HG03025 (cell line): ENCODE measurements around the gene BTN2A1.
A peak's percentile ranks its signal among the peaks of the same experiment; 100 is the strongest.
"Not testable (repeated sequence)": the region's sequence is repeated elsewhere in the genome, so short reads cannot be mapped to it uniquely, and the experiment has no call there.

Experiments
- ATAC-seq: cut with Tn5 transposase; IDR thresholded peaks from one replicate; pipeline ENCODE4 v1.9.1; 2021; ENCODE audit warnings: mild to moderate bottlenecking, moderate library complexity; ENCODE audit not compliant: unreplicated experiment, low FRiP score

Gene BTN2A1

DNA sequence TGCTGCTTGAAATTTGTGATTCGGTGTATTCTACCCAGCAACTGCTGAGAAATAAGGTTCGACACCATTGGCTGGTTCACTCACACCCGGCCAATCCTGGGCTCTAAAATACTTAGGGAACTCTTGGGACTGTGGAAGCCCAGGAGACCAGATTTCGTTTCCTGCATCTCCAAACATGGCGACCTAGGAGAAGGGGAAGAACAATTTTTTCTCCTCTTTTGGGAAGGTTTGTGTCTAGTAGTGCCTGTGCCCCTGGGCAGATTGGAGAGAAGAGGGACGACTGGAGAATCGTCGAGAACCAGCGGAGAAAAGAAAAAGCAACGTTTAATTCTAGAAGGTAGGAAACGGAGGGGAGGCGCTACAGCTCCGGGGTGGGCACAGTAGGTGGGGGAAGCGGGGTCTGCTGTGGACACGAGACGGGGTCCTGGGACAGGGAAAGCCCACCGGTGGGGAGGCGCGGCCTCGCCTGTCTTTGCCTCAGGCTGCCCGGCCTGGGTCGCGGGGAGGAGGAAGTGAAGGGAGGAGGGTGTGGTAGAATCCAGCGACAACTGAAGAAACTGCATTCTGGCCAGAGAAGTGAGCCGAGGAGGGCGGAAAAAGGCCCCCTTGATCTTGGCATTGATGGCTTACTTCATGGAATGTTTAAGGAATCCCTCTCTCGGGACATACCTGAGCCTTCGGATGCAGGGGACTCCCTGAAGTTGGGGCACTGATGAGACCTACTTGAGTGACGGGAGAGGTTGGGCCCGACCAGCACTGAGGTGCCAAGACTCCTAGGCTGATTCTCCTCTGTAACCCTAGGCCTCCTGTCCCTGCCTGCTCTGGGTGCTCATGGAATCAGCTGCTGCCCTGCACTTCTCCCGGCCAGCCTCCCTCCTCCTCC is at the start of gene BTN2A1:
Gene BTN2A1 (plus strand): TSS at position 150 of the 883 bp plus-strand sequence. CDS start 682 bp downstream, at position 832.
- peak; percentile 97 for ATAC-seq

DNA sequence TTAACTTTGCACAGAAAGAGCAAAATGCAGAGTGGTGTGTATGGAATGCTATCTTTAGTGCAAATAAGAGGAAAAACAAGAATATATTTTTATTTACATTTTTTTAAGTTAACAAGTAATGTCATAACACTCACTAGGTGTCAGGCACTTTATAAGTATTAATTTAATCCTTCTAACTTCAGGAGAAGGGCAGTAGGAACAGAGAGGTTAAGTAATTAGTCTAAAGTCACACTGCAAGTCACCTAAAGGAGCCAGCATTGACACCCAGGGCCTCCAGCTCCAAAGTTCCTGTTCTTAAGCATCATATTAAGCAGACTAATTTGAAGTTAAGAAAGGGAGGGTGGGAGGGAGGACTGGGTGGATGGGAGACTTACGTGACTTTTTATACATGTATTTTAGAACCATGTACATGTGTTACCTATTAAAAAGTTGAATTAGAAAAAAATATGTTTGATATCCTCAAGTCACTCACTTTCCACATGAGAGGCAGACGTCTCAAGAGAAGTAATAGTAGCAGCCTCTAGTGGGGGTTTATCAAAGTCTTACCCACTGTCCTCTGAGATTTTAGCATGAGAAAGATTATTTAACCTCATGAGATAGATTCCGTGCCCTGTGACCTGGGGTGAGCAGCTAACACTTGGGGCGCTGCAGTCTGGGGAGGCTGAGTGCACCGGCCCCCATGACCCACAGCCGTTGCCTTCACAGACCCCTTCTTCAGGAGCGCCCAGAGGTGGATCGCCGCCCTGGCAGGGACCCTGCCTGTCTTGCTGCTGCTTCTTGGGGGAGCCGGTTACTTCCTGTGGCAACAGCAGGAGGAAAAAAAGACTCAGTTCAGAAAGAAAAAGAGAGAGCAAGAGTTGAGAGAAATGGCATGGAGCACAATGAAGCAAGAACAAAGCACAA is 48.7 kb upstream of the BTN2A1 start:
- ATAC-seq, result no peak

DNA sequence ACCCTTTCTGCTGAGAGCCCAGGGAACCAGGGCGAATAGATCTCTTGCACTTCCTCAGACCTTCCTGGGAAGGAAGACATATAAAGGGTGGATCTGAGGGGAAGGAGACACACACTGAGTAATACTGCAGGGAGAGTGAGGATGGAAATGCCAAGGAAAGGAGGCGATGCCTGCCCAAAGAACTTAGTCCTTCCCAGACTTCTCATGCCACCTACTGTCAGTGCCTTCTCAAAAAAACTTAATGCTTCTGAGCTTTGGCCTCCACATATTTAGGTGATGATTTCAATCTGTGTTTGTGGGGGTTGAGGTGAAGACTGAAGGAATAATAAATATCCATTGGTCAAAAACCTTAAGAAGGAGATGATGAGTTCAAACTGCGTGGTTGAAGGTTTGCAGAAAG is 46.0 kb upstream of the BTN2A1 start:
- no peak for ATAC-seq

DNA sequence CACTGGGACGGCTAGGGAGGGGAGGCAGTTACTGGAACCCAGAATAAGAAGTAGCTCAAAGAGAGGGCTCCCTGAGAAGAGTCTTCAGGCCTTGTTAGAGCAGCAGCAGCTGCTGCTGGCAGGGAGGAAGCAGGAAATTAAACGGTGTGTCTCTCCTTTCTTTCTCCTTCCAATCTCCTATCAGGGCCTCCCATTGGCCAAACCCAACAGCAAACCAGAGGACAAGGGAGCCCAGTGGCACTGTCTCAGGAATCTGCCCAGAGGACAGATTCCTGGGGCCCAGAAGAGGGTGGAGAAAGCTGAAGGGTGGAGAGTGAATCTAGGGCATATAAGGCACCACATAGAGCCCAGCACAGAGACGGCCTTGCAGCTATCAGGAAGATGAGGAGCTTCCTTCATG is 45.5 kb upstream of the BTN2A1 start:
- ATAC-seq, result no peak

DNA sequence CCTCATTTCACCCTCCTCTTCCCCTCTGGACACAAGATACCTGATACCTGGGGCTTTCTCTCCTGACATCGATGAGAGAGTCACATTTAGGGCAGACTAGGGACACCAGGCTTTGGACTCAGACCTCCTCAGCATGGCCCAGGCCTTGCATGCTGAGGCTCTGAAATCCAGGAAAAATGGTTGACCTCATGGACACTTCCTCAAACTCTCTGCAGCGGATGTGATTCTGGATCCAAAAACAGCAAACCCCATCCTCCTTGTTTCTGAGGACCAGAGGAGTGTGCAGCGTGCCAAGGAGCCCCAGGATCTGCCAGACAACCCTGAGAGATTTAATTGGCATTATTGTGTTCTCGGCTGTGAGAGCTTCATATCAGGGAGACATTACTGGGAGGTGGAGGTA is 44.8 kb upstream of the BTN2A1 start:
- ATAC-seq, result no peak

DNA sequence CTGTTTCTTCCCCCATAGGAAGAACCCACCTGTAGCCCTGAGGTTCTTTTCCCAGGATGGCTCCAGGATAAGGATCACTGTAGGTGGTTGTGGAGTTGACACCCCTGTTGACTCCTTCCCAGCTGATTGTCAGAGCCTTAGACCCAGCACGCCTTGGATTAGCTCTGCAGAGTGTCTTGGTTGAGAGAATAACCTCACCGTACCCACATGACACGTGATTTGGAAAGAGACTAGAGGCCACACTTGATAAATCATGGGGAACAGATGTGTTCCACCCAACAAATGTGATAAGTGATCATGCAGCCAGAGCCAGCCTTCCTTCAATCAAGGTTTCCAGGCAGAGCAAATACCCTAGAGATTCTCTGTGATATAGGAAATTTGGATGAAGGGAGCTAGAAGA is 43.5 kb upstream of the BTN2A1 start:
- ATAC-seq, result no peak

DNA sequence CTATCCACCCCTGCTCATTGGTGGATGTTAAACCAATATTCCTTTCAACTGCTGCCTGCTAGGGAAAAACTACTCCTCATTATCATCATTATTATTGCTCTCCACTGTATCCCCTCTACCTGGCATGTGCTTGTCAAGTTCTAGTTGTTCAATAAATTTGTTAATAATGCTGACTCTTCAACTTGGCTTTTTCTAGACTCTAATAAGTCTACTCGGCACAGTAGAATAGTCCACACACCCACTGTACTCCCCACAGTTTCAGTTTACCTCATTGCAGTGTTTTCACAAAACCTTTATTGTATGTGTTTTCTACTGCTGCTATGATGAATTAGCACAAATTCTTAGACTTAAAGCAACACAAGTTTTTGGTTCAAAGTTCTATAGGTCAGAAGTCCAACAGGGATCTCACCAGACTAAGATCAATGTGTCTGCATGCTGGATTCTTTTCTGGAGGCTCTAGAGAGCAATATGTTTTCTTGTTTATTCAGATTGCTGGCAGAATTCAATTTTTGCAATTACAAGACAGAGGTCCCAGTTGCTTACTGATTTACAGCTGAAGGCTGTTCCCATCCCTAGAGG is 42.6 kb upstream of the BTN2A1 start:
- ATAC-seq, result no peak

DNA sequence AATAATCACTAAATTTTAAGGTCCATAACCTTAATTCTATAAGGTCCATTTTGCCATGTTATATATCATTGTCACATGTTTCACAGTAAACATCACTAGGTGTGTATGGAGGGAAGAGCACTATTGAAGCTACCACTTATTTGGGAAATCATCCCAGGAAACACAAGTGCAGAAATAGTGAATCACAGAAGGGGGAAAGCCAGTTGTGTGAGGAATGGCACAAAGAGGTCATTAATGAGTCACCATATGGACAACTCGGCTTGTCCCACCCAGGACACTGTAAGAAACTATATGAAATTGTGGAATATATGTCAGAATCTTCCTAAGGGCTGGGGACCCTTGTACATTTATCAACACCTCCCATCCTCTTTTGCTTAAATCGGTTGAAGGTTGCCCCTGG is 42.0 kb upstream of the BTN2A1 start:
- no peak for ATAC-seq

DNA sequence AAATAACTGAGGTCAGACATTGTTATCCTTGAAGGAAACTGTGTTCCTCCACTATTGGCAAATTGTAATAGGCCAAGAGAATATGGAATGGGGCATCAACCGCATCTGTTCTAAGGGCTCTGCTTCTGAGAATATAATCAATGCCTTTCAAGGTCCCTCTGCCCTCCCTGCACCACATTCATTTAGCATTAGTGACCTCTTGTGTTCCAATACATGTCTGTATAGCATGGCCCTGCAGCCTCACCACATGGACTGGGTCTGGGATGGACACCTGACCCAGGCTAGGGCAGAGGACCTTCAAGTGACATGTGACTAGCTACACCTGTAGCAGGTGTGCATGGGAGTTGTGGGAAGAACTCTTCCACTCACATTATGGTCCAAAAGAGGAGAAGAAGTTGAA is 41.5 kb upstream of the BTN2A1 start:
- no peak for ATAC-seq

DNA sequence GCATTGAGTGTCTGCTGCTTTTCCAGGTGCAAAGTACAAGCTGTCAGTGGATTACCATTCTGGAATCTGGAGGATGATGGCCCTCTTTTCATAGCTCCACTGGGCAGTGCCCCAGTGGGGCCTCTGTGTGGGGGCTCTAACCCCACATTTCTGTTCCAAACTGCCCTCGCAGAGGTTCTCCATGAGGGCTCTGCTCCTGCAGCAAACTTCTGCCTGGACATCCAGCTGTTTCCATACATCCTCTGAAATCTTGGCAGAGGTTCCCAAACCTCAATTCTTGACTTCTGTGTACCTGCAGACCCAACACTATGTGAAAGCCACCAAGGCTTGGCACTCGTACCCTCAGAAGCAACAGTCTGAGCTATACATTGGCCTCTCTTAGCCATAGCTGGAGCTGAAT is 39.7 kb upstream of the BTN2A1 start:
- ATAC-seq, result not testable (repeated sequence)

DNA sequence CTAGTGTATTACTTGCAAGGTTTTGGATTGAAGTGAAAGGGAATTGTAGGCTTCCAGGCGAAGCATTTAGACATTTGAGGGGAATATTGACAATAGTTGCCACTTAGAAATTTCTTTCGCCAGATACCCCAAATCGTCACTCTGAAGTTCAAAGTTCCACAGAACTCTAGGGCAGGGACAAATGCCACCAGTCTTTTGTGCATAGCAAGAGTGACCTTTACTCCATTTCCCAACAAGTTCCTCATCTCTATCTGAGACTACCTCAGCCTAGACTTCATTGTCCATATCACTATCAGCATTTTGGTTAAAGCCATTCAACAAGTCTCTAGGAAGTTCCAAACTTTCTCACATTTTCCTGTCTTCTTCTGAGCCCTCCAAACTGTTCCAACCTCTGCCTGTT is 39.0 kb upstream of the BTN2A1 start:
- not testable (repeated sequence) for ATAC-seq

DNA sequence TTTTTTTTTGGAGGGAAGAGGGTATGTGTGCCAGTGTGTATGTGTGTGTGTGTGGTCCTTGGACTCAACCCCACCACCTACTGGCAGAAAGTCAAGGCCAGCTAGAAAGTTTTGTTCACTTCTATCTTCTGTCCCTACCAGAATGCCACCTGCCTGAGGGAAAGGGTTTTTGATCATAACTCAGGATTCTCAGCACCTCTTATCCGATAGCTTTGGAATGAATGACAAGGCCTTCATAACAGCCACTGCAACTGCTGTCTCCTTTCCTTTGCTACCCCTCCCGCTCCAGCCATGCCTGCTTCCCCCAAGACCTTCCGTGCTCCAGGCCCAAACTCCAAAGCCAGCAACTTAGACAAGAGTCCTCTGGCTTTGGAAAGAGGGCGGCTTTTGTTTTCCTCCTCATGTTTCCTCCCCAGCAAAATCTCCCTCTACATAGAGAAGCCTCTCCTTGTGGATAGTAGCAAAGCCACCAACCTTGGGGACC is 37.0 kb upstream of the BTN2A1 start:
- ATAC-seq, result no peak

DNA sequence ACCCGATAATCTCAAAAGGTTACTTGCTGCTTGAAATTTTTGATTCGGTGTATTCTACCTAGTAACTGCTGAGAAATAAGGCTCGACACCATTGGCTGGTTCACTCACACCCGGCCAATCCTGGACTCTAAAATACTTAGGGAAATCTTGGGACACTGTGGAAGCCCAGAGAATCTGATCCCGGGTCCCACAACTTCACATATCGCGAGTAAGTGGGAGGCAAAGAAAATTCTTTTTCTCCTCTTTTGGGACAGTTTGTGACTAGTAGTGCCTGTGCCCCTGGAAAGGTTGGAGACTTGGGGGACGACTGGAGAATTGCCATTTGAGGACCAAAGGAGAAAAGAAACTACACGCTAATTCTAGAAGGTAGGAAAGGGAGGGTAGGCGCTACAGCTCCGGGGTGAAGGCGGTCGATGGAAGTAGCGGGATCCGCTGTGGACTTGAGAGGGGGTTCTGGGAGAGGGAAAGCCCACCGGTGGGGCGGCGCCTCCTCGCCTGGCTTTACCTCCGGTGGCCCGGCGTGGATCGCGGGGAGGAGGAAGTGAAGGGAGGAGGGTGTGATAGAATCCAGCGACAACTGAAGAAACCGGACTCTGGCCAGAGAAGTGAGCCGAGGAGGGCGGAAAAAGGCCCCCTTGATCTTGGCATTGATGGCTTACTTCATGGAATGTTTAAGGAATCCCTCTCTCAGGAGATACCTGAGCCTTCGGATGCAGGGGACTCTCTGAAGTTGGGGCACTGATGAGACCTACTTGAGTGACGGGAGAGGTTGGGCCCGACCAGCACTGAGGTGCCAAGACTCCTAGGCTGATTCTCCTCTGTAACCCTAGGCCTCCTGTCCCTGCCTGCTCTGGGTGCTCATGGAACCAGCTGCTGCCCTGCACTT is 36.3 kb upstream of the BTN2A1 start:
- peak; percentile 78 for ATAC-seq

DNA sequence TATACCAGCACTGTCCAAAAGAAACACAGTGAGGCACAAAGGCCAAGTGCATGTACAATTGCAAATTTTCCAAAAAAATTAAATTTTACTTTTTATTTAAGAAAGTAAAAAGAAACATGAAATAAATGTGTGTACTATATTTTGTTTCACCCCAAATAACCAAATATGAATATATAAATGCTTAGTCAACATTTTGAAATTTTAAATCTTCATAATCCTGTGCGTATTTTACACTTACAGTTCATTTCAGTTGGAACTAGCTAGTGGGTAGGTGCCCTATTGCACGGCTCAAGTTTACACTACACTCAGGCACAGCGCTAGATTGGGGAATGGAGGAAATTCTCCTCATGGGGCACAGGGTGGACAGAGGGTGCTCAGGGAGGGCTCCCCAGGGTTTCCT is 35.4 kb upstream of the BTN2A1 start:
- ATAC-seq, result no peak

DNA sequence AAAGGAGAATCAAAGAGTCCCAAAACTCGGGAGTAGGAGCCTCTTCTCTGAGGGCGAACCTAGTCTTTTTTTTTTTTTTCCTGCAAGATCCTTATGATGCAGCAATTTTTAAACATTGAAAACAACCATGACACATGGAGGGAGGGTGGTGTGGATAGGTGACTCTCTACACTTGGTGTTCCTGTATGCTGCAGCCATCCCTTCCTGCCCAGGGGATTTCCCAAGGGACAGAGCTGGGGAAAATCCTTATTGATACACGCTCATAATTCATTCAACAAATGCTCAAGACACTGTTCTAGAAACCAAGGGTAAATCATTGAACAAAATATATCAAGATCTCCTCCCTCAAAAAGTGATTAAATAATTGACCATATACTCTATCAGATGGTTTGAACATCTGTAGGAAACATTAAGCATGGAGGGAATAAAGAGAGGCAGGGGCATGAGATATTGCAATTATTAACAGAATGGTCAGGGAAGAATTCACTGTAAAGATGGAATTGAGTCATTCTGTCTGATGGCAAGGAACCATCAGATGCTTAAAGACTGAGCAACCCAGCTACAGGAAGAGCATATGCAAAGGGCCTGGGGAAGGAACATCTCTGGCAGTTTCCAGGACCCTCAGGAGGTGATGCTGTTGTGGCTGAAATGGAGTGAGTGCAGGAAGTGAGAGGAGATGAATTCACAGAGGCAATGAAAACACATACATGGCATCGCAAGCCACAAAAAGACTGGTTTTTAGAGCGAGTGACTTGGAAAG is 30.9 kb upstream of the BTN2A1 start:
- ATAC-seq, result no peak

DNA sequence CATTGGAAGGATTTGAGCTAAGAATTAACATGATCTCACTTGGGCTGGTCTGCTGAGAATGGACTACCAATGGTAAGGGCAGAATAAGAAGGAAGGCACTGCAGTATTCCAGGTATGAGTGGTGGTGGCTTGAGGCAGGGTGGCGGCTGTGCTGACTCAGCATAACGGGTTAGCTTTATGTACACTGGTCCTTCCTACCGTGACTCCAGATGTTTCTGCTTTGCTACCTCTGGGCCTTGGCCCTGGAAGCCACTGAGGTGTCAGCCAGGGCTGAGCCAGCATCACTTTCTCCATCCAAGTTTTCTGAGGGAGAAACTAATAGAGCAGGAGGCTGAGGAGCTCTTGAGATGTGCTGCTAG is 30.3 kb upstream of the BTN2A1 start:
- no peak for ATAC-seq

DNA sequence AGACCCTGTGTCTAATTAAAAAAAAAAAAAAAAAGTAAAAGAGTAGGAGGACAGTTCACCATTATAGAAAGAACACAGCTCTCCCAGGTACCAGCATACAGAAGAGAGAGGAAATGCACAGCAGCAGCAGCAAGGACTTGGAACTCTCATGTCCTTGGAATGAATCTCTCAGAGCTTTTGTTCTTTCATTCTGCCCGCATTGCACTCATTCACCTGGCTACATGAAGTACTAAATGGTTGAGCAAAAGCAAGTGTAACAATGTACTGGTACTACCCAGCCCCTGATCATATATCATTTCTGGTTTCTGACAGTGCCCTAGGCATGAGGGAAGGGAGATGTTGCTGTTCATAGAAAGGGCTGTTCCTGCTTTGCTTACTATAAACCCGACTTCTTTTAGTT is 29.5 kb upstream of the BTN2A1 start:
- ATAC-seq, result no peak

DNA sequence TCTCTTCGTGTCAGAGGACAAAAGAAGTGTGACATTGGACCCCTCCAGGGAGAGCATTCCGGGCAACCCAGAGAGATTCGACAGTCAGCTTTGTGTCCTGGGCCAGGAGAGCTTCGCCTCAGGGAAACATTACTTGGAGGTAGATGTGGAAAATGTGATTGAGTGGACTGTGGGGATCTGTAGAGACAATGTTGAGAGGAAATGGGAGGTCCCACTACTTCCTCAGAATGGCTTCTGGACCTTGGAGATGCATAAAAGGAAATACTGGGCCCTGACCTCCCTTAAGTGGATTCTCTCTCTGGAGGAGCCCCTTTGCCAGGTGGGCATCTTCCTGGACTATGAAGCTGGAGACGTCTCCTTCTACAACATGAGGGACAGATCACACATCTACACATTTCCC is 27.0 kb upstream of the BTN2A1 start:
- no peak for ATAC-seq
